Fibroblast of lung (primary cell): ENCODE results near the gene PRPH2. TPM values are rescaled to one million over a fixed set of nuclear protein-coding genes. Genes with fewer than 3 reads are reported as not detected.

Source experiments
- DNase-seq, 2 donors: peaks; one replicate each; pipeline versions ENCODE4 v3.0.0 to v3.0.0-alpha.2; 2010; ENCODE audit warnings: low read depth in 2 of 2
- H2AFZ ChIP-seq: 2 replicates; pipeline ENCODE4 v1.5.1; 2012; ENCODE audit warnings: low read length, control low read depth, inconsistent platforms
- H3K27ac ChIP-seq: 2 replicates; pipeline ENCODE4 v1.5.1; 2011; ENCODE audit warnings: low read length, control low read depth; ENCODE audit not compliant: insufficient read depth
- H3K27me3 ChIP-seq: 2 replicates; pipeline ENCODE4 v1.5.1; 2011; ENCODE audit warnings: mild to moderate bottlenecking, low read length; ENCODE audit not compliant: control insufficient read depth, insufficient read depth
- H3K36me3 ChIP-seq: 2 replicates; pipeline ENCODE4 v1.5.1; 2011; ENCODE audit warnings: low read length; ENCODE audit not compliant: control insufficient read depth, insufficient read depth
- H3K4me1 ChIP-seq: 2 replicates; pipeline ENCODE4 v1.5.1; 2011; ENCODE audit warnings: low read length; ENCODE audit not compliant: control insufficient read depth, insufficient read depth; ENCODE audit errors: extremely low read depth
- H3K4me2 ChIP-seq: 2 replicates; pipeline ENCODE4 v1.5.1; 2011; ENCODE audit warnings: low read length, control low read depth; ENCODE audit not compliant: insufficient read depth; ENCODE audit errors: extremely low read depth
- H3K4me3 ChIP-seq, 4 experiments: fragments of 200-600 bp in 1 of 4; sonication (generic) in 1 of 4; replicated peaks in 1 of 4; 2 replicates each; pipeline ENCODE4 v1.5.1; 2011 to 2016; ENCODE audit warnings: low read length in 4 of 4, low read depth in 3 of 4, mild to moderate bottlenecking in 3 of 4, control low read depth in 2 of 4, inconsistent platforms in 1 of 4, mixed read lengths in 1 of 4; ENCODE audit not compliant: insufficient read depth in 1 of 4; ENCODE audit errors: control extremely low read depth in 1 of 4
- H3K79me2 ChIP-seq: 2 replicates; pipeline ENCODE4 v1.5.1; 2012; ENCODE audit warnings: mild to moderate bottlenecking, low read length, inconsistent platforms; ENCODE audit not compliant: control insufficient read depth, insufficient read depth
- H3K9ac ChIP-seq: 2 replicates; pipeline ENCODE4 v1.5.1; 2011; ENCODE audit warnings: mild to moderate bottlenecking, low read length, control low read depth; ENCODE audit not compliant: insufficient read depth
- H3K9me3 ChIP-seq: 2 replicates; pipeline ENCODE4 v1.5.1; 2012; ENCODE audit warnings: low read depth, low read length; ENCODE audit not compliant: control insufficient read depth, insufficient read depth
- H4K20me1 ChIP-seq: 2 replicates; pipeline ENCODE4 v1.5.1; 2011; ENCODE audit warnings: low read length; ENCODE audit not compliant: control insufficient read depth, insufficient read depth; ENCODE audit errors: extremely low read depth
- EZH2 ChIP-seq: IDR thresholded peaks from 2 replicates; pipeline ENCODE4 v1.5.1; 2012; ENCODE audit warnings: low read length, control low read depth, mild to moderate bottlenecking; ENCODE audit errors: missing control alignments
- polyA plus RNA-seq, 2 donors: library from polyadenylated mRNA; depleted of rRNA in 1 of 2; stranded (reverse) in 1 of 2; unstranded in 1 of 2; fragments of >200 nt; gene quantifications; 2 replicates each; pipeline ENCODE4 v1.2.1, GENCODE V29; 2011 to 2012; ENCODE audit warnings: missing spikeins in 1 of 2
- total RNA-seq: library from RNA; depleted of rRNA; stranded (reverse); fragments of >200 nt; gene quantifications from 2 replicates; pipeline ENCODE4 v1.2.1, GENCODE V29; 2014
- TF ChIP-seq, protein P1 (sequence below), 2 donors: IDR thresholded peaks in 1 of 2; conservative IDR thresholded peaks in 1 of 2; 1 replicate in 1 of 2; 2 replicates in 1 of 2; pipeline ENCODE4 v1.5.1; 2011 to 2012; ENCODE audit warnings: low read length in 2 of 2, control low read depth in 1 of 2, inconsistent platforms in 1 of 2, low read depth in 1 of 2, mild to moderate bottlenecking in 1 of 2

The PRPH2 gene
- total and polyA plus RNA-seq, 2 donors (not counting 1 experiment from before 2014, with no cell fraction given) = 6.3 to 8.6 TPM

DNA sequence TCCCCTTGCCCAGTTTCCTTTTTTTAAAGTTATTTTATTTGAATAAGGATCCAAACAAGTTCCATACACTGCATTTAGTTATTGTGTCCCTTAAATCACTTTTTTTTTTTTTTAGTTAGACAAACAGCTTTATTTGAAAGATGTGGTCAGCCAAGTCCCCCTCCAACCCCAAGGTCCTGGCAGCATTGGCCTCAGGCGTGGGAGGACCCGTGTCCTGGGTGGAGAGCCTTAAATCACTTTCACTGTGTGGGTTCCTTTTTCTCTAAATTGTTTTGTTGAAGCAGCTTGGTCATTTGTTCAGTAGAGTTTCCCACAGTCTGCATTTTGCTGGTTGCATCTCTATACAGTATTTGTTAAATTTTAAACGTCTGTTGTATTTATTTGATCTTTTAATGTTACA, 28.7 kb upstream of the PRPH2 start:
- Histone ChIP-seq H3K9me3 (no peaks in the 10 kb centered on the region), H2AFZ (no peak overlapping the region), H3K4me2 (no peak overlapping the region), H3K36me3 (no peaks in the 10 kb centered on the region), H3K27me3 (no peaks in the 10 kb centered on the region), H3K4me3 (no peak overlapping the region), H3K79me2 (no peaks in the 10 kb centered on the region), H4K20me1 (no peaks in the 10 kb centered on the region), H3K27ac (no peak overlapping the region), H3K4me1 (no peaks in the 10 kb centered on the region), H3K9ac (no peak overlapping the region)
- DNase-seq = no peak
- TF ChIP-seq, protein P1, sequence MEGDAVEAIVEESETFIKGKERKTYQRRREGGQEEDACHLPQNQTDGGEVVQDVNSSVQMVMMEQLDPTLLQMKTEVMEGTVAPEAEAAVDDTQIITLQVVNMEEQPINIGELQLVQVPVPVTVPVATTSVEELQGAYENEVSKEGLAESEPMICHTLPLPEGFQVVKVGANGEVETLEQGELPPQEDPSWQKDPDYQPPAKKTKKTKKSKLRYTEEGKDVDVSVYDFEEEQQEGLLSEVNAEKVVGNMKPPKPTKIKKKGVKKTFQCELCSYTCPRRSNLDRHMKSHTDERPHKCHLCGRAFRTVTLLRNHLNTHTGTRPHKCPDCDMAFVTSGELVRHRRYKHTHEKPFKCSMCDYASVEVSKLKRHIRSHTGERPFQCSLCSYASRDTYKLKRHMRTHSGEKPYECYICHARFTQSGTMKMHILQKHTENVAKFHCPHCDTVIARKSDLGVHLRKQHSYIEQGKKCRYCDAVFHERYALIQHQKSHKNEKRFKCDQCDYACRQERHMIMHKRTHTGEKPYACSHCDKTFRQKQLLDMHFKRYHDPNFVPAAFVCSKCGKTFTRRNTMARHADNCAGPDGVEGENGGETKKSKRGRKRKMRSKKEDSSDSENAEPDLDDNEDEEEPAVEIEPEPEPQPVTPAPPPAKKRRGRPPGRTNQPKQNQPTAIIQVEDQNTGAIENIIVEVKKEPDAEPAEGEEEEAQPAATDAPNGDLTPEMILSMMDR (conservative IDR thresholded peaks at IDR 0.05 in 1 of 2, IDR thresholded peaks at IDR 0.05 in 1 of 2; ENCODE audit: low read depth in 1 of 2, low read length in 2 of 2) = no peak
- TF ChIP-seq EZH2 = no peak

DNA sequence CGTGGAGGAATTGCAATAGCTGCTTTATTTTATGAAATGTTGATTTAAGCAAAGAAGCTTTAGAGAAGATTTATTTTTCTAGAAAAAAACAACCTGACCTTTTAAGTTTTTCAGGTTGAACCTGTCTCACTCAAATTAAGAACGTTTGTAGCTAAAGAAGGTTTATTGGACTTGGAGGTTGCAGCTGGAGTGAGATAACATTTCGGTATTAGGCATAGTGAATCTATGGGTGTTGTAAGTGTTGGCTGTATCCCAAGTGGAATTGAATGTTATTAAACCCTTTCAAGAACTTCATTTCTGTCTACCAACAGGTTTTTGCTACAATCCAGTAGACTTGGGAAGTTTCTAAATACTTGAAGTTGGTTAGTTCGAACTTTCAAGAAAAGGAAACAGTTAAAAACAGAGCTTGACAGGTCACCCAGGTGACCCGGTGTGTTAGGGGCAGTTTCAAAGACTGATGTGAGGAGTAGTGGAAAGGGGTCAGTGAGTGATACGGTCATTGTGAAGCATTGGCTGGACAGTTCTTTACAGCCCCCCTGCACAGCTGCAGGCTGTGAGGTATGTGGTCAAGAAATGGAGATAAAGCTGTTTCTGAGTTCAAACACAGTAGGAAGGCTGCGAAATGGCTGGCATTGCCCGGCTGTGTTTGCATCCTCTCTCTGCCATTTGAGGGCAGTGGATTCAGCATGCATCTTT, 26.0 kb upstream of the PRPH2 start:
- no peak overlapping the region for H2AFZ ChIP-seq
- no peaks in the 10 kb centered on the region for H3K27me3 ChIP-seq
- peaks cover 3% of the 10 kb centered on the region for H3K4me1 ChIP-seq
- peak overlapping the region in 1 of 4 experiments; percentile 68 for H3K4me3 ChIP-seq
- H4K20me1 ChIP-seq = no peaks in the 10 kb centered on the region
- no peak overlapping the region for H3K27ac ChIP-seq
- no peak overlapping the region for H3K9ac ChIP-seq
- DNase-seq = peak in 1 of 2 donors; percentile 30
- TF ChIP-seq, protein P1 (conservative IDR thresholded peaks at IDR 0.05 in 1 of 2, IDR thresholded peaks at IDR 0.05 in 1 of 2; ENCODE audit: low read depth in 1 of 2, low read length in 2 of 2) = no peak
- TF ChIP-seq EZH2 = no peak
- H3K79me2 ChIP-seq = peaks cover 21% of the 10 kb centered on the region
- H3K36me3 ChIP-seq = no peaks in the 10 kb centered on the region
- no peak overlapping the region for H3K4me2 ChIP-seq
- H3K9me3 ChIP-seq = no peaks in the 10 kb centered on the region

DNA sequence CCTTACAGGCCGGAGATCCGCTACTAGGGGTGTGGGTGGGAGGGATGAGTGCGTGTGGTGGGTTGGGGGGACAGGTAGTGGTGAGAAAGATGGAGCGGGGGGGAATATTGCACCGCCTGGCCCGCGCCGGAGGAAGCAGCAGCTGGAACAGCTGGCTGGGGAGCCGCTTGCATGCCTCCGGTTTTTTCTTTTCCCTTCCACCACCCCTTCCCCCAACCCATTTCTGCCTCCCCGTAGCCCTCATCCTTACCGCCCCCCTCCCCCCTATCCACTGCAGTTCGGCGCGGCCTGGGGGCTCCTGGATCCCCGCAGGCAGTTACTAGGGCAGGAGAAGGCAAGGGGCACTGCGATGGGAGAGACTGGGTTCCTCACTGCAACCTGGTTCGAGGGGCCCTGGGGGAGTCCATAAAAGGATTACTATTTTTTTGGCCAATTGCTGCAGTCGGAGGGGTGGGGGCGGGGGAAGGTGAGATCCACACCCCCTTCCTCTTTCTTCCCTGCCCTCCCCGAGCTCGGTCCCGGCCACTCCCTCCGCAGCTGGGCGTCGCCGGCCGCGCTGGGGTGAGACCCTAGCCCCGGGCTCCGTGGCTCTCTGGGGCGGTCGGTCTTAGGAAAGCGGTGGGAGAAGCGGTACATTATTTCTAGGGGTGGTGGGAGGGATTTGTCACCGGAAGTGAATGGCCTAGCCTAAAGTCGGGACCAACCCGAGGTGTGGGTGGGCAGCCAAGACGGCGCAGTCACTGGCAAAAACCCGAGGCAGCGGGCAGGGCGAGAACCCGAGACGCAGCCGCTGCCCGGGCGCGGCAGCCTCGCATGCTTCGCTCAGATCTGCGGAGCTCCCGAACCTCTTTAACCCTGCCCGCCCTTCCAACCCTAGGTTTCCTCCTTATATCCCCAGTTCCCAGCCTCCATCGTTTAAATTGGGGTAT, 24.3 kb upstream of the PRPH2 start:
- Histone ChIP-seq H3K4me1 (peaks cover 9% of the 10 kb centered on the region), H4K20me1 (no peaks in the 10 kb centered on the region), H3K9me3 (no peaks in the 10 kb centered on the region), H3K27ac (peak overlapping the region; percentile 76), H3K79me2 (peaks cover 21% of the 10 kb centered on the region), H3K4me2 (peak overlapping the region; percentile 86), H3K36me3 (no peaks in the 10 kb centered on the region), H3K9ac (peak overlapping the region; percentile 51), H3K4me3 (peak overlapping the region; percentile 39 to 80 (median 56)), H2AFZ (no peak overlapping the region), H3K27me3 (no peaks in the 10 kb centered on the region)
- TF ChIP-seq, protein P1 (conservative IDR thresholded peaks at IDR 0.05 in 1 of 2, IDR thresholded peaks at IDR 0.05 in 1 of 2; ENCODE audit: low read depth in 1 of 2, low read length in 2 of 2) = no peak
- no peak for TF ChIP-seq EZH2
- DNase-seq = peak; percentile 95 to 96
